ENCODE measurements around the gene TTC39C.

TTC39C gene

DNA sequence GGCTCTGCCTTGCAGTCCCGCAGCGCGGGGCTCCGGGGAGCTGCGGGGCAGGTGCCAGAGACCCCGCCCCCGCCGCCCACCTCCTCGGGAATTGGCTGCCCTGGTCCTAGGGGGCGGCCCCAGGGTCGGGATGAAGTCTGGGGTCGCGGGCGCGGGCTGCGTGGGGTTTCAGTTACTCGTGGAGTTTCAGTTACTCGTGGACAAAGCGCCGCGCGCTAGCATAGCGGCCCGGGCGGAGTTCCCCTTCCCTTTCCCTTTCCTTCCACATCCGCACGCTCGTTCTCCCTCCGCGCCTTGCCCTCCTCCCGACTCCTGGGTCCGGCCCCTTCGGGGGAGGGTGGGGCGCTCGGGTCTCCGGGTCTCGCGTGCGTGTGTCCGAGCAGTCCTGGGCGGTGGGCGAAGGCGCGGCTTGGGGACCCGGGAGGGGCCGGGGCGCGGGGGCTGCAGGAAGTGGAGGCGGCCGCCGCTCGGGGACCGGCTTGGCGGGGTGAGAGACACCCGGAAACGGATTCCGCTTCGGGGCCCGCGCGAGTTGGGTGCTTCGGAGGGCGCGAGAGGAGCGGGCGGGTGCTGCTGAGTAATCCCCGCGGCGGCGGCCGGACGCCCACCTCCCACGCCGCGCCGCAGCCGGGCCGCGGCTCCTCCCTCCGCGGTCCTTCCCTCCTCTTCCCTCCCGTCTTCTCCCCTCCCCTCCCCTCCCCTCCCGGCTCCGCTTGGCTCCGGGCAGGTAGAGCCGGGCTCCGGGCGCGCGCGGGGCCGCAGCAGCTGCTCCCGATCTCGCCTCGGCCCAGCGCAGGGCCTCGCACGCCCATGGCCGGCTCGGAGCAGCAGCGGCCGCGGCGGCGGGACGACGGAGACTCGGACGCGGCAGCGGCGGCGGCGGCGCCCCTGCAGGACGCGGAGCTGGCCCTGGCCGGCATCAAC is at the start of gene TTC39C:
TSS of gene TTC39C (plus strand) at position 693 of the 924 bp plus-strand sequence. CDS start at position 811, 118 bp downstream.
- DNase-seq, result peak; percentile 19

DNA sequence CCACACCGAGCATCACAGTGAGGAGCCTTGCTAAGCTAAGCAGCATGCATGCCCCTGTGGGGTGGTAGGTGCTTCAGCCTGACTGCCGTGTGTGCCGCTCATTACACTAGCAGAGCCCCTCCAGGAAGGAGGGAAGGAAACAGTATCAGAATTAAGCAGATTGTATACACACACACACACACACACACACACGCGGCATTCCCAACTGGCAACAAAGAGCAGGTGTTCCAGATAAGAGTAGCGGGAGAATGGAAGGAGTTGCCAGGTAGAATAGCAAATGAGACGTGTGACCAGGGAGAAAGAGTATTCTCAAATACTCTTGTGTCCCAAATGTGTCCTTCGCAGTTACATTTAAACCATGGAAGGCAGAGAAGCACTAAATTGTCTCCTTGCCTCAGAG is 47.6 kb upstream of the TTC39C start:
- no peak for DNase-seq

DNA sequence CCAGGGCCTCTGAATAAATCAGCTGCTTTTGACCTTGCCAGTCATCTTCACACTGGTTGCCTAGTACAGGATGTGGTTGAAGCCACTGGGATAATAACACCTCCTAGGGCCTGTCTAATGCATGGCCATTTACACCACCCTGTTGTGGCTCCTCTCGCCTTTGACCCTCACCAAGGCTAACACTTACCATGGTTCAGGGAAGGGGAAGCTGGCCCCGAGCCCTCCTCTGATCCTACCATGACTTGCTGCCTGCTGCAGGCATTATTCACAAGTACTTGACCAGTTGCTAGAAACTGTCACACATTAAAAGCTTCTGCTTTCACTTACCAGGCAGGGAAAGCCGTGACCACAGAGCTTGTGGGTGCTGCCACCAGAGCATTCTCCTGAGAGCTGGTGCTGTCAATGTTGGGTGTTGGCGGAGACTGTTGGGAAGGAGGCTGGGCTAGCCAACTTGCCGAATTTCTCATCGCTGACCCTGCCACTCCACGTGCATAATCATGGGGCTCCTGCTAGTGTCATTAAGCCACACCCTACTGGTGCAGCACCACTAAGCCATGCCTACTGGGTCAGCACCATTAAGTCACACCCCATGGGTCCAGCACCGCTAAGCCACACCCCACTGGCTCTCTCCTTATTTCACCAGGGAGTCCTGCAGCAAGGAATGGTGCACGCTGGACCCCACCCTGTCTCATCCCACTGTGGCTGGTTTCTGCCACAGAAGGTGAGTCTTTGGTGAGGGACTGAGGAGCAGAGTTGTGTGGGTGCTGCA is 47.0 kb upstream of the TTC39C start:
- DNase-seq, result no peak

DNA sequence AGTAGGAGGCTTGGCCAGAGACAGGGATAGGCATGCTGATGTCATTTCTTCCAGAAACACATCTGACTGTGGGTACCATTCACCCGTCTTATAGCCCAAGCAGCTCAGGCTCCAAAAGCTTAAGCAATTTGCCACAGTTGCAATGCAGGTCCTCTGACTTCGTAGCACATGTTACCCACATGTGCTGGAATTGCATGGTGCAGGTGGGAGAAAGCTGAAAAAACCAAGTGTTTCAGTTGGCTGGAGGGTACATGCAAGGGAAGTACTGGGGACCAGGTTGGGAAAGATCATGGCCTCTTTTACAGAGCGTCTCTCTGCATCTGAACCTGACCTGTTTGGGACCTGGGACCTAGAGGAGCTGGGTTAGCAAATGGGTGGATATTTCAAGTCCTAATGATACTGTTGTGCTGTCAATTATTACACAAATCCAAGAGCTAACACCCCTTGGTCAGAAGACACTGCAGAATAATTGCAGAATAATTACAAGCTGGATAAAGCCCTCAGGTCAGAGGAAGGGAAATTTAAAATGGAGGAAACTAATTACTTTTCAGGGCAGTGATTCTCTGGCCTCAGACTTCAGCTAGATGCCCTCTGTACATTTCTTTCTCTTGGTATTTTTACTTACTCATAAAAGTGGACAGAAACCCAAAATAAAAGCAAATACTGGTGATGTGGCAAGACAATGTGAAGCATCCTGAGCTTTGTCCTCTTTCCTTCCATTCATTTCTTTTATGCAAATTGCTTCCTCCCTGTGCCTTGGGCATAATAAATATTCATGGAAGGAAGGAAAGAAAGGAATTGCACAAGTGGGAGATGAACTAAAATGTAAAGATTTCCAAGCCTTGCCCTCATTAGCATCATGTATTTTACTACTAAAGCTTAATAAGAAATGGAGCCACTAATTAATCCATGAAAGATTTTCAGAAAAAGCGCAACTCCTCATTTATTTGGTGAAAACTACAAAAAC is 45.6 kb upstream of the TTC39C start:
- no peak for DNase-seq

DNA sequence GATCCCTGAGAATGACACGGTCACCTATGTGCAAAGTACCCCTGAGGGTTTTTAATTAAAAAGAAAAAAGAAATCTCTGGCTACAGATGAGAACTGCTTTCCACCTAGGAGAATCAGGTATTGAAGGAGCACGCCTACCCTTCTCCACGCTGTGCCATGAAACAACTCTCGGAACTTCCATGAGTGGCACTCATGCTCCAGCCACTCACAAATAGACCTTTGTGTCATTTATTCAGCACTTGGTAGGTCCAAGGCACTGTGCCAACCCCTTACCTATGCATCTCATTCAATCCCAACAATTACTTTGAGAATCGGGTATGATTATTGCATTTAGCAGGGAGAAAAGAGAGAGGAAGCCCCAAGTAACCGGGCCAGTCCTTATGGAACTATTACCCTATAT is 44.9 kb upstream of the TTC39C start:
- DNase-seq, result no peak

DNA sequence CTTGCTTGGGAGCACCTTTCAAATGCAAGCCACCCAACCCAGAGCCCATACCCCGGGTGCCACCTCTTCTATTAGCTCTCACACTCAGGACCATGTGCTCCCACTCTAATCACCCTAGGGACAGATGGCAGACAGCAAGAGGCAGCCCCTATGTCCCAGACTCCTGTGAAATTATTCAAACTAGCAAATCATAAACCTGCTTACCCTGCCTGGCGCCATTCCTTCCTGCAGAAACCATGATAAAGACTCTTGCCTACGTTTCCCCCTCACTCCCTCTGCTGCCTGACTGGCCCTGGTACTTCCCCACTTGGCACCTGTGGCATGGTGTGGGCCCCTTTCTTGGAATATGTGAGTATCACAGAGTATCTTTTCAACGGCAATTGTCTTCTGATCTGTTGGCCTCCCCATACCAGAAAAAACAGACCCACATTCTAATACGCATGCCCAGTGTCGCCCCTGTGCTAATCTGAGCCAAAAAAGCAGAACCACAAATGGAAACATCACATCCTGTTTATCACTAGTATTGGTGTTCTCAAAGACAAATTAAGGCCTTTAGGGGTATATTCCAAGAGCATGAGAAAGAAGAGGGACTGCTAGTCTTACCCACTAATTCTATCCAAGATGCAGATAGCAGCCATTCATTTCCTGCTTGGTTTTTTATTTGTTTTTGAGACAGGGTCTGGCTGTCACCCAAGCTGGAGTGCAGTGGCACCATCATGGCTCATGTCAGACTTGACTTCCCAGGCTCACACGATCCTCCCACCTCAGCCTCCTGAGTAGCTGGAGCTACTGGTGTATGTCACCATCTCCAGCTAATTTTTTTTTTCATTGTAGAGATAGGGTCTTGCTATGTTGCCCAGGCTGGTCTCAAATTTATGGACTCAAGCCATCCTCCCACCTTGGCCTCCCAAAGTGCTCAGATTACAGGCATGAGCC is 44.1 kb upstream of the TTC39C start:
- no peak for DNase-seq

DNA sequence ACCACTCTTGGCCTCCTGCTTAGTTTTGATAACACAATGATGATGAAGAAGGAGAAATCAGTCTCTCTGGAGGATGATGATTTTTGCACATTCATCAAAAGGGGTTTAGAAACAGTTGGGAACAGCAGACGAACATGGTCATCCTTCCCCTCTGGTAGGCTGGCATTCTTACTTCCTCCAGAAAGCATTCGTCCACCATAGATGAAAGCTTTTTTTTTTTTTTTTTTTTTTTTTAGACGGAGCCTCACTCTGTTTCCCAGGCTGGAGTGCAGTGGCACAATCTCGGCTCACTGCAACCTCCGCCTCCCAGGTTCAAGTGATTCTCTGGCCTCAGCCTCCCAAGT is 43.5 kb upstream of the TTC39C start:
- no peak for DNase-seq

DNA sequence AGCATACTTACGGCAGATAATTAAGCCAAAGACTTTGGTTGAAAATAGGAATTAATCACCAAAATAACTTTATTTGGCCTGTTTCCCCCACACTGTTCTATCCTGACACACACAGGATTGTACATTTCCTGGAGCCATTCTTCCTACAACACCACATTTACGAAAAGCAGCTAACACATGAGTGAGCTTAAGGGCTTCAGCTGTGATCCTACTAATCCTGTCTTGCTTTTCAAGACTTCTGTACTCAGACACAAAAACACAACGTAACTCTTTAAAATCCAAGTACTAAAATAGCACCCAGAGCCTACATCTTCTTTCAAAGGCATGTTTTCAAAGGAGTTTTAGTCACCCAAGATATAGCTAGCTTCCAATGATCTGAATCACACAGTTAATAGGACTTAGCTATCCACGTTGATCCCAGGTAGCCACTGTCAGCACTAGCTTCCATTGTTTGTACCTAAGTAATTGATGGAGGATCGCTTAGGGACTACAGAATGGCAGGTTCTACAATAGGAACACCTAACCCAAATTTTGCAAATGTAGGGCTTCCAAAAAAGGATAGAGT is 42.8 kb upstream of the TTC39C start:
- no peak for DNase-seq

DNA sequence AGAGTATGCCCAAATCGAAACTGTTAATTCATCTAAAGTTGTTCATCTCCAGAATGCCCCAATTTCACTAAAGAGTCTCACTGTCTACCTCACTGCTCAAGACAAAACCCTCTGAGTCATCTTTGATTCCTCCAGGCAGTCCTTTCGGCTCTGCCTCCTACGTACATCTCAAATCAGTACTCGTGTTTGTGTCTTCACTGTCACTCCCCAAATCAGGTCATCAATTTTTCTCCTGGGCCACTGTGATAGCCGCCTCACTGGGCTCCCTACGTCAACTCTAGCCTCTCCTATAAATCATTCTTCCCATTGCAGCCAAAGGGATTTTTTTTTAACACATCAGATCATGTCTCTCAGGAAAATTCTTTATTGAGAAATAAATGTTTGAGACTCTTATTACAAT is 42.1 kb upstream of the TTC39C start:
- DNase-seq, result no peak

DNA sequence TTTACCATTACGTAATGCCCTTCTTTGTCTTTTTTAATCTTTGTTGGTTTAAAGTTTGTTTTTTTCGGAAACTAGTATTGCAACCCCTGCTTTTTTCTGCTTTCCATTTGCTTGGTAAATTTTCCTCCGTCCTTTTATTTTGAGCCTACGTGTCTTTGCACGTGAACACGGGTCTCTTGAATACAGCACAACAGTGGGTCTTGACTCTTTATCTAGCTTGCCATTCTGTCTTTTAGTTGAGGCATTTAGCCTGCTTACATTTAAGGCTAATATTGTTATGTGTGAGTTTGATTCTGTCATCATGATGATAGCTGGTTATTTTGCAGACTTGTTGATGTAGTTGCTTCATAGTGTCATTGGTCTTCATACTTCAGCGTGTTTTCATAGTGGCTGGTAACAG is 37.5 kb upstream of the TTC39C start:
- DNase-seq, result no peak

DNA sequence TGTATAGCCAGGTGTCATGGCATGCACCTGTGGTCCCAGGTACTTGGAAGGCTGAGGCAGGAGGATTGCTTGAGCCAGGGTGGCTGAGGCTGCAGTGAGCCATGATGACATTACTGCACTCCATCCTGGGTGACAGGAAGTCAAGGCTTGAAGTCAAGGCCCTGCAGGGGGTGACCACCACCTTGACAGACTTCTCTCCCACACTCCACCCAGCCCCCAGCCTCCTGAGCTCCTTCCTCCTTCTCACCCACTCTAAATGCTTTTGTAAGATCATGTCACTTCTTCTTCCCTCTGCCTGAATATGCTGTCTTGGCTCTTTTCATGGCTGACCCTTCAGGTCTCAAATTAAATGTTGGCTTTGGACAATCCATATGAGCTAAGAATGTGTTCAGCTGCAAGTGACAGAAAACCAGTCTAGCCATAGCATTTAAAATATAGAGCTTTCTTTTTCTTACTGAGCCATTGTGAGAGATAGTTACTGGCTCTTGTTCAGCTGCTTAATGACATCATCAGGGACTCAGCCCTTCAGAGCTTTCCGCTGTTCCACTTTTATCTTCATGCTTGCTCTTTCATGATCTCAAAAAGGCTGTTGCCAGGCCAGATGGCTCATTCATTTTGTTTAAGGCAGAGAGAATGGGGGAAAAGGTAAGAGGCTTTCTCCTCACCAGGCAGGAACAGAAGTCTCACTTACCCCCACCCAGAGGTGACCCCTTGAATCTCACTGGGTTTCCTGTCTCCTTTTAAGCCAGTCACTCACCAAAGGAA is 36.7 kb upstream of the TTC39C start:
- no peak for DNase-seq

DNA sequence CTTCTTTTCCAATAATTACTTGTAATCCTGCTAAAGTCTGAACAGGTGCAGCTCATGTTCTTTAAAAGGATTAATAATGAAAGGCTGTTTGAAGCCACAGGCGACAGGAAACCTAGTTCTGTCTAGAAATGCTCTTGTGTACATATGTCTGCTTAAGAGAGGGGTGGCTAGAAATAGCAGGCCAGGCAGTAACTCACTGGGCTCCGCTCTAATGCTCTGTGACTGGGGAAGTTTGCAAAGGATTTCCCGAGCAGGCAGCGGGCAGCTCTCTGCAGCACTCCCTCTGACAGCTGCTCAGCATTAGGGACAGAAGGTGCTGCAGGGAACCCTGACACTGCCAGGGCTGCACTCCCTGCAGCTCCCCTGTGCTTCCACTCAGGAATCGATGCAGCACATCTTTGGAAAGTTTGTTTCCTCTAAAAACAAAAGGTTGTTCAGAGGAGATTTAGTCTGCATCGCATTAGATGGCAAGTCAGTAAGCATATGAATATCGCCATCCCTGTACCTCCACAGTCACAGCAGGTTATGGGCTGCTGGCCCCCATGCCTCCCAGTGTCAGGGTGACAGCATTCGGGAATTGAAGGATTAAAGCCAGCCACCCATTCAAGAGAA is 33.1 kb upstream of the TTC39C start:
- no peak for DNase-seq

DNA sequence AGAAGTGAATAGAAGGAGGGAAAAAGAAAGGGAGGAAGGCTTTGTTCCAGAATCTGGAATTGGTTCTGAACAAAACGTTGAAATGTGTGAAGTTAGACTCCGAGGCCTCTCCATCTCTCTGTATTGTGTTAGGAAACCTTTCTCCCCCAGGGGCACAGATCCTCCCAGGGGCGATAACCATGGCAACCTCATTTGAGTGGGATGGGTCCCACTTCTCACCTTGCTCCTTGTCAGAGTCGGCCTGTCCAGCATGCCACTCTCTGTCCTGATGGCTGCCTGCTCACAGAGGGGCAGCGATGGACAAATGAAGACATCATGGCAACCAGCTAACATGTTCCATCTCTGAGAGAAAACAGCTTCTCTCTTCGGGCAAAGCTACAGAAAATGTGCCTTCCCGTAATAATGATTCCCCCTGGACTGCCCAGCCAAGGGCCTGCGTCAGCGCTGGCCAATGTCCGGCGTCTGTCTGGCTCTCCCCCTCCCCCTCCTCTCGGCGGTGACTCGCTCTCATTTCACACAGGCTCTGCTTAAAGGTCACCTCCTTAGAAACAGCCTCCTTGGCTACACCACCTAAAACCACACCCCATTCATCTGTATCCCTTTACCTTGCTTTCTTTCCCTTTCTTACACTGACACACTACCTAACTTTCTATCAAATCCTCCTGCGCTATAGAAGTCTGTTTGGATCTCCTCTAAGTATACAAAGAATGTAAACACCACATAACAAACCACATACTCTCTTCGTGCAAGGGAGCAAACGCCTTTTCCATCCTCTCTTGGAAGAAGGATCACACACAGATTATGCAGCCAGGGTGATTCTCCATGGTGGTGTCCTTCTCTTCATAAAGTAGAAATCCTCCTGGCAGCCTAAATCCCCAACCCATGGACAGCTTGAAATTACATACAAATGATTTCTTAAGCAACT is 32.1 kb upstream of the TTC39C start:
- no peak for DNase-seq

DNA sequence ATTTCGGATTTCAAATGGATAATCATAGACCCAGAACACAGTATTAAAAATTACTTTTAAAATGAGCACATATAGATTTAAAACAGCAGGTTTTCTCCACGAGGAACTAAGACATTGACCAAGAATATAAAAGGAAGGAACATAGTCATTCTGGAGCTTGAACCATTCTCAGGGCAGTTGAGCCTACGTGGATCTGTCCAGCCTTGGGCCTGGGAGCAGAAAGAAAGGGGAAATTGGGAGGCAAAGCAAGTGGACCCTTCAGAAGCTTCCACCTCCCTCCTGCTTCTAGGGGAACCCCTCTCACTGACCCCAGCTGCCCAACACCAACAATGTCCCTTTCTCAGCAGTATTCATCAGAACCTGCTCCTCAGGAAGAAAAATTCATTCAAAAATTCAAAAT is 31.4 kb upstream of the TTC39C start:
- DNase-seq, result no peak

DNA sequence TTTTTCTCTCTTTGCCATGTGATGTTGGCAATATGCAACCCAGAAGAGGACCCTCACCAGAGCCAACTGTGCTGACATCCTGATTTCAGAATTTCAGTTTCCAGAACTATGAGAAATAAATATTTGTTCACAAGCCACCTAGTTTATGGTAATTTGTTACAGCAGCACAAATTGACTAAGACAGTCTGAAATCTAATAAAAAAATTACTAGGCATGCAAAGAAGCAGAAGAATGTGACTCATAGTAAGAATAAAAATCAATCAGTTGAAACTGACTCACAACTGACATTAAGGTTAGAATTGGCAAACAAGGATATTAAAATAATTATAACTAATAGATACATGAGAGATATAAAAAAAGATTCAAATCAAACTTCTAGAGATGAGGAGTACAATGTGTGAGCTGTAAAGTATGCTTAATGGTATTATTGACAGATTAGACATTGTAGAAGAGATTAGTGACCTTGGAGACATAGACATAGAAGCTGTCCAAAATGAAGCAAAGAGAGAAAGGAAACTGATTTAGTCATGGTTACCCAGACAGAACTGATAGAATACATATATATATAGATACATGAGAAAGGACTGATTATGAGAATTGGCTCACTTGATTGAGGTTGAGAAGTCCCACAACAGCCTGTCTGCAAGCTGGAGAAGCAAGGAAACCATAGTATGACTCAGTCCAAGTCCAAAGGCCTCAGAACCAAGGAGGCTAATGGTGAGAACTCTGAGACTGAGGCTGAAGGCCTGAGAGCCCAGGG is 27.8 kb upstream of the TTC39C start:
- no peak for DNase-seq

DNA sequence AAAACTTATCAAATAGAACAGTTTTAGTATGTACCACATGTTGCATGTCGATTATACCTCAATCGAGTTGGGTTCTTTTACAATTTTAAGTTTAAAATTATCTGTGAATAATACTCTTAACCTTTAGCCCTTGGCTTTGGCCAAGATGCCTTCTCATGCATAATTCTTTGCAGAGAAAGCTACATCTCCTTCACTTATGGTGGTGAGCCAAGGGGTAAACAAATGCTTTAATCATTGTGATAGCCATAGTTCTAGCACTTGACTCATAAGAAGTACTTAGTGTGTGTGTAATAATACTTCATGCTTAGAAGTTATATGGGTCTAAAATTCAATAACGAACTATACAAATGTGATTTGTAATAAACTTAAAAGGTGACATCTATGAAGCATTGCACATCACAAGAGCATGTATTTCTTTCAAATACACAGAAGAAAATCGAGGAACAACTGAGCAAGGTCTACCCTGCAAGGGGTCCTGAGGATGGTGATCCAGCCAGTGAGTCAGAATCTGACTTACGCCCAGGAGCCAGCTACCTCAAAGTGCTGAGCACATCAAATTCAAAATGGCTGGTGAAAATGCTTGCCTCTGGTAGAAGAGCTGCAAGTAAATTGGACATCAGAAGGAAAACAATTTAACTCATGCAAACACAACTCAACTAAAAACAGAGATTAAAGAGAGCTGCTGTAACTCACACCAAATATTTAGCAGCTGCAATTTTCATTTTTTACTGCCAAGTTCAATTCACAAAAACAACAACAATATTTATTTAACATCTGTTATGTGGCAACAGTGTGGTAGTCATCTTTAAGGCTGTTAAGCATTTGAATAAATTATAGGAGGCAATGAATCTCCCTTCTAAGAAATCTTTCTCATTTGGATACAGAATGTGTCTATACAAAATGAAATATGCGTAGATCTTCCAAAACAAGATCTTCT is 23.8 kb upstream of the TTC39C start:
- no peak for DNase-seq

All from NCI-H510A (cell line).